Colonic mucosa (tissue), 4 donors: ENCODE data around the gene CRKL. TPM values are rescaled to one million over a fixed set of nuclear protein-coding genes. Genes with fewer than 3 reads are reported as not detected.
"Not testable (repeated sequence)": the region's sequence is repeated elsewhere in the genome, so short reads cannot be mapped to it uniquely, and the experiment has no call there.

Experiments
- DNase-seq: peaks from one replicate; pipeline ENCODE4 v3.0.0-alpha.2; 2020
- H3K27ac ChIP-seq: fragments of 200-600 bp; one replicate; pipeline ENCODE4 v1.8.0; 2021
- H3K27me3 ChIP-seq: fragments of 200-600 bp; one replicate; pipeline ENCODE4 v1.8.0; 2021
- H3K36me3 ChIP-seq: fragments of 200-600 bp; one replicate; pipeline ENCODE4 v1.8.0; 2021
- H3K4me1 ChIP-seq: fragments of 200-600 bp; one replicate; pipeline ENCODE4 v1.8.0; 2021; ENCODE audit warnings: mild to moderate bottlenecking
- H3K4me3 ChIP-seq: fragments of 200-600 bp; one replicate; pipeline ENCODE4 v1.8.0; 2021
- H3K9ac ChIP-seq, 2 donors: one replicate each; pipeline ENCODE4 v1.7.0; 2013; ENCODE audit warnings: control low read depth in 2 of 2, low read depth in 2 of 2, low read length in 2 of 2
- H3K9me3 ChIP-seq: fragments of 200-600 bp; one replicate; pipeline ENCODE4 v1.8.0; 2021
- intact Hi-C: fragments of 100-400 bp; cut with DNase I; formaldehyde crosslinking; loops from one replicate; pipeline ENCODE4 v1.14.1; 2022
- total RNA-seq, 2 donors: library from RNA; stranded (reverse); fragmentation: NEBNext Ultra II Directional in 1 of 2; extraction: Animal tissue kit (Norgen Biotek cat#: 25700) in 1 of 2; gene quantifications; one replicate each; pipeline ENCODE4 v1.2.1, GENCODE V29; 2021
- TF ChIP-seq, protein P1 (sequence below): fragments of 200-600 bp; IDR thresholded peaks from one replicate; pipeline ENCODE4 v1.8.0; 2022; ENCODE audit warnings: antibody characterized with exemption, mild to moderate bottlenecking
- donor health status: healthy.
- donor health status: DM: no; HTN: no; CAD: no.
- donor health status: DM: no; HTN: no; CAD: no.

CRKL gene
- total RNA-seq, 2 donors from 2014 or later, result 63.6 to 82.5 TPM

DNA sequence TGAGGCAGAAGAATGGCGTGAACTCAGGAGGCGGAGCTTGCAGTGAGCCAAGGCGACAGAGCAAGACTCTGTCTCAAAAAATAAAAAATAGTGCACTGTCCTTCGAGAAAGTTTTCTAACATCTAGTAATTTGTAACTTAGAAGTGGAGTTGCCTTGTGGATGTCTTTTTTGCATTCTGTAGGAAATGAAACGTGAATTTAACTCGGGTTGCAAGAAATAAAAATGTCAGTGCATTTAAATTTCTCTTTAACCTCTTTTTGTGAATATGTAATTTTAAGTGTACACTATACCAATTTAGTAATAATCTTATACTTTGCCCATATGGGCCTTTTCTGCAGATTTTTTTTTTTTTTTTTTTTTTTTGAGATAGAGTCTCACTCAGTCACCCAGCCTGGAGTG is 26.2 kb upstream of the CRKL start:
- H3K4me3 ChIP-seq, result no peak overlapping the region
- no peak overlapping the region for H3K27ac ChIP-seq
- TF ChIP-seq, protein P1, sequence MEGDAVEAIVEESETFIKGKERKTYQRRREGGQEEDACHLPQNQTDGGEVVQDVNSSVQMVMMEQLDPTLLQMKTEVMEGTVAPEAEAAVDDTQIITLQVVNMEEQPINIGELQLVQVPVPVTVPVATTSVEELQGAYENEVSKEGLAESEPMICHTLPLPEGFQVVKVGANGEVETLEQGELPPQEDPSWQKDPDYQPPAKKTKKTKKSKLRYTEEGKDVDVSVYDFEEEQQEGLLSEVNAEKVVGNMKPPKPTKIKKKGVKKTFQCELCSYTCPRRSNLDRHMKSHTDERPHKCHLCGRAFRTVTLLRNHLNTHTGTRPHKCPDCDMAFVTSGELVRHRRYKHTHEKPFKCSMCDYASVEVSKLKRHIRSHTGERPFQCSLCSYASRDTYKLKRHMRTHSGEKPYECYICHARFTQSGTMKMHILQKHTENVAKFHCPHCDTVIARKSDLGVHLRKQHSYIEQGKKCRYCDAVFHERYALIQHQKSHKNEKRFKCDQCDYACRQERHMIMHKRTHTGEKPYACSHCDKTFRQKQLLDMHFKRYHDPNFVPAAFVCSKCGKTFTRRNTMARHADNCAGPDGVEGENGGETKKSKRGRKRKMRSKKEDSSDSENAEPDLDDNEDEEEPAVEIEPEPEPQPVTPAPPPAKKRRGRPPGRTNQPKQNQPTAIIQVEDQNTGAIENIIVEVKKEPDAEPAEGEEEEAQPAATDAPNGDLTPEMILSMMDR, result no peak
- intact Hi-C loops, result loop anchor here (10.0 kb wide), 1 partner anchor 184 kb away; no protein-coding TSS in a partner anchor
- no peaks in the 10 kb centered on the region for H3K27me3 ChIP-seq
- no peaks in the 10 kb centered on the region for H3K9me3 ChIP-seq
- H3K9ac ChIP-seq, result no peak overlapping the region
- DNase-seq, result no peak
- peaks cover 3% of the 10 kb centered on the region for H3K4me1 ChIP-seq
- H3K36me3 ChIP-seq, result no peaks in the 10 kb centered on the region

DNA sequence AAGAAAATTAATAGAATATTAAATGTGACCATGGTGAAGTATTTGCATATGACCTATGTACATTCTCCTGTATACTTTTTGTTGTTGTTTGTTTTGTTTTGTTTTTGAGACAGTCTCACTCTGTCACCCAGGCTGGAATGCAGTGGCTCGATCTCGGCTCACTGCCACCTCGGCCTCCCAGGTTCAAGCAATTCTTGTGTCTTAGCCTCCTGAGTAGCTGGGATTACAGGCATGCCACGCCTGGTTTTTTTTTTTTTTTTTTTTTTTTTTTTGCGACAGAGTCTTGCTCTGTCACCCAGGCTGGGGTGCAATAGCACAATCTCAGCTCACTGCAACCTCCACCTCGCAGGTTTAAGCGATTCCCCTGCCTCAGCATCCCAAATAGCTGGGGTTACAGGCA is 19.5 kb upstream of the CRKL start:
- intact Hi-C loops, result loop anchor here (10.0 kb wide), 1 partner anchor 177 kb away; no protein-coding TSS in a partner anchor

DNA sequence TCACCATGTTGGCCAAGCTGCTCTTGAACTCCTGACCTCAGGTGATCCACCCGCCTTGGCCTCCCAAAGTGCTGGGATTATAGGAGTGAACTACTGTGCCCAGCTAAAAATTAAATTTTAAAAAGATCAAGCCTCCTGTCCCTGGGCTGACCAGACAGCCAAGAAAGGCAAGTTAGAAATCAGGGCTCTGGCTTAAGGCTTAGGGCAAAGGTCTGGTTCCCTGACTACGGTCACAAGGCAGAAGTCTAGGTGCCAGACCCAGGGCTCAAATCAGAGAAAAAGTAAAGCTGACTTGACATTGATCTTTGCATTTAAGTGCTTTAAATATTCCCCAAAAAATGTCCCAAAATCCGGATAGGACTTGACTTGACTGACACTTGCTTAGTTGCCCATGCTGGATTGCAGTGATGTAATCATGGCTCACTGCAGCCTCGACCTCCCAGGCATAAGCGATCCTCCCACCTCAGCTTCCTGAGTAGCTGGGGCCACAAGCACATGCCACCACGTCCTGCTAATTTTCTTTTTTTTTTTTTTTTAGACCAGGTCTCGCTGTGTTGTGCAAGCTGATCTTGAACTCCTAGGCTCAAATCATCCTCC is 17.3 kb upstream of the CRKL start:
- H3K9me3 ChIP-seq, result no peaks in the 10 kb centered on the region
- DNase-seq, result no peak
- TF ChIP-seq, protein P1, result no peak
- H3K9ac ChIP-seq, result no peak overlapping the region
- intact Hi-C loops, result loop anchor here (10.0 kb wide), 1 partner anchor 175 kb away; no protein-coding TSS in a partner anchor
- H3K27me3 ChIP-seq, result no peaks in the 10 kb centered on the region
- H3K4me3 ChIP-seq, result no peak overlapping the region
- H3K4me1 ChIP-seq, result no peaks in the 10 kb centered on the region
- H3K36me3 ChIP-seq, result no peaks in the 10 kb centered on the region
- no peak overlapping the region for H3K27ac ChIP-seq

More for the DNA sequence above, 19.5 kb upstream of the CRKL start:
- not testable (repeated sequence) for DNase-seq, H3K9ac ChIP-seq, H3K36me3 ChIP-seq, H3K4me1 ChIP-seq, H3K27me3 ChIP-seq, H3K4me3 ChIP-seq, H3K27ac ChIP-seq, H3K9me3 ChIP-seq

DNA sequence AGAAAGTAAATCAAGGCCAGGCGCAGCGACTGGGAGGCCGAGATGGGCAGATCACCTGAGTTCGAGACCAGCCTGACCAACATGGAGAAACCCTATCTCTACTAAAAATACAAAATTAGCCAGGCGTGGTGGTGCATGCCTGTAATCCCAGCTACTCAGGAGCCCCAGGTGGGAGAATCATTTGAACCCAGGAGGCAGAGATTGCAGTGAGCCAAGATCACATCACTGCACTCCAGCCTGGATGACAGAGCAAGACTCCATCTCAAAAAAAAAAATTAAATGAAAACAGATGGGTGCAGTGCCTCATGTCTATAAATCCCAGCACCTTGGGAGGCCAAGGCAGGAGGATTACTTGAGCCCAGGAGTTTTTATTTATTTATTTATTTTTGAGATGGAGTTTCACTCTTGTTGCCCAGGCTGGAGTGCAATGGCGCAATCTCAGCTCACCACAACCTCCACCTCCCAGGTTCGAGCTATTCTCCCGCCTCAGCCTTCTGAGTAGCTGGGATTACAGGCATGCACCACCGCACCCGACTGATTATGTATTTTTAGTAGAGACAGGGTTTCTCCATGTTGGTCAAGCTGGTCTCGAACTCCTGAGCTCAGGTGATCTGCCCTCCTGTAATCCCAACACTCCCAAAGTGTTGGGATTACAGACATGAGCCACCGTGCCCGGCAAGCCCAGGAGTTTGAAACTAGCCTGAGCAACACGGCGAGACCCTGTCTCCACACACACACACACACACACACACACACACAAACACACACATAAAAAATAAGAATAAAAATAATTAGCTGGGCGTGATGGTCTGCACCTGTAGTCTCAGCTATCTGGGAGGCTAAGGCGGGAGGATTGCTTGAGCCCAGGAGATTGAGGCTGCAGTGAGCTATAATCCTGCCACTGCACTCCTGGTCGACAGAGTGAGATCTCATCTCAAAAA is 15.8 kb upstream of the CRKL start:
- H3K9ac ChIP-seq, H3K36me3 ChIP-seq, intact Hi-C loops, H3K4me1 ChIP-seq, DNase-seq, H3K9me3 ChIP-seq, H3K27ac ChIP-seq, H3K4me3 ChIP-seq, H3K27me3 ChIP-seq: not testable (repeated sequence)

DNA sequence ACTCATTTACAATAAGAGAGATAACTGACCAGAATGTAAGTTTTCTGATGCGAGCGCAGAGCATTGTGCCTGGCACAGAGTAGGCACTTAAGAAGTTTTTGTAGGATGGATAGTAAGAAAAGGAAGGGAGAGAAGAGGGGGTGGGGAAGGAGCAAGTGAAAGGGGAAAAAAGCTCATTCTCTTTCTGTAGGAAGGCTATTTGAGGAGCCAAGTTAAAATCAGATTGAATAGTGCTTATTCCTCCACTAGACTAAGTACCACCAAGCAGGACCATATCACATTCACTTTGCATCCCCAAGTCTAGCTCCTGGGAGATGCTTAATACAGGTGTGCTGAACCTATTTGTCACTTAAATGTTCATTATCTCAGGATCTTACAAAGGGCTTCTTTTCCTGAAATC is 14.1 kb upstream of the CRKL start:
- Histone ChIP-seq H3K9me3 (no peaks in the 10 kb centered on the region), H3K4me1 (no peaks in the 10 kb centered on the region), H3K27me3 (no peaks in the 10 kb centered on the region), H3K36me3 (no peaks in the 10 kb centered on the region), H3K27ac (no peak overlapping the region), H3K9ac (no peak overlapping the region), H3K4me3 (no peak overlapping the region)
- intact Hi-C loops, result no loop called here
- no peak for DNase-seq
- TF ChIP-seq, protein P1, result no peak

DNA sequence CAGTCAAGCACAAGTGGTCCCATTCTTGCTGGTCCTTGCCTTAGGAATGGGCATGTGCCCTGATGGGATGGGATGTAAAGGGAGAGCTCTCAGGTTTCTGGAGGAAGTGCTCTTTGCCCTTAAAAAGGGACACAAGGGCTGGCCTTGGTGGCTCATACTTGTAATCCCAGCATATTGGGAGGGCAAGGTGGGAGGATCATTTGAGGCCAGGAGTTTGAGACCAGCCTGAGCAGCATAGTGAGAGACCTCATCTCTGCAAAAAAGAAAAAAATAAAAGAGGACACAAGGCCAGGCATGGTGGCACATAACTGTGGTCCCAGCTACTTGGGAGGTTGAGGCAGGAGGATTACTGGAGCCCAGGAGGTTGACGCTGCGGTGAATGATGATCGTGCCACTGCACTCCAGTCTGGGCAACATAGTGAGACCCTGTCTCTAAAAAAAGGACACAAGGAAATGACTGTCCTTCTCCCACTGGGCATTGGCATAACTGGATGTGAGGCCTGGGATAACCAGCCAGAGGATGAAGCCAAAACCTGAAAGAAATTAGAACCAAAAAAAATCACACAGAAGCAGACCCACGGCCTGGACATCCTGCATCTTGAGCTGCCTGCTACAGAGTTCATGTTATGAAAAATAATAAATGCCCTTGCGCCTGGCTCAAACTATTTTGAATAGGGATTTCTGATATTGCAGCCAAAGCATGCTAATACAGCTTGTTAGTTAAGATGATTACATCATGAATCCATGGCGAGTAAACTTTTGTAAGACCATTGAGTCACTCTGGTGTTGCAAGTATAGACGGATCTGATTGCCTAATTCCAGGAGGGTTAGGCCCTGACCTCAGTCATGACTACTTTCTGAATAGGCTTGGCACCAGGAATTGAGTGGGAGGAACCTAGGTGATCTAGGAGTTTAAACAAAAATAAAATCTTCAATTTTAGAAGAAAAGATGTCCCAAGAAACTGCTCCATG is 12.9 kb upstream of the CRKL start:
- Histone ChIP-seq H3K4me1 (no peaks in the 10 kb centered on the region), H3K27me3 (no peaks in the 10 kb centered on the region), H3K9ac (no peak overlapping the region), H3K9me3 (no peaks in the 10 kb centered on the region), H3K36me3 (no peaks in the 10 kb centered on the region), H3K4me3 (no peak overlapping the region), H3K27ac (no peak overlapping the region)
- TF ChIP-seq, protein P1, result no peak
- no peak for DNase-seq
- intact Hi-C loops, result no loop called here
